ENCODE data around the gene STRN4.
"Not testable (repeated sequence)": the region's sequence is repeated elsewhere in the genome, so short reads cannot be mapped to it uniquely, and the experiment has no call there.

STRN4 gene

GRCh38 chr19:46746281-46747057, at the start of gene STRN4:
Gene STRN4 (minus strand): TSS chr19:46746450. CDS start chr19:46746430, 20 bp downstream.
- DNase-seq, result peak; percentile 10

GRCh38 chr19:46791944-46792343, 45.7 kb upstream of the STRN4 start:
- no peak for DNase-seq

- no peak for DNase-seq
Measured at GRCh38 chr19:46789371-46789770, 43.1 kb upstream of the STRN4 start.

GRCh38 chr19:46788968-46789338, 42.7 kb upstream of the STRN4 start:
- no peak for DNase-seq

DNA sequence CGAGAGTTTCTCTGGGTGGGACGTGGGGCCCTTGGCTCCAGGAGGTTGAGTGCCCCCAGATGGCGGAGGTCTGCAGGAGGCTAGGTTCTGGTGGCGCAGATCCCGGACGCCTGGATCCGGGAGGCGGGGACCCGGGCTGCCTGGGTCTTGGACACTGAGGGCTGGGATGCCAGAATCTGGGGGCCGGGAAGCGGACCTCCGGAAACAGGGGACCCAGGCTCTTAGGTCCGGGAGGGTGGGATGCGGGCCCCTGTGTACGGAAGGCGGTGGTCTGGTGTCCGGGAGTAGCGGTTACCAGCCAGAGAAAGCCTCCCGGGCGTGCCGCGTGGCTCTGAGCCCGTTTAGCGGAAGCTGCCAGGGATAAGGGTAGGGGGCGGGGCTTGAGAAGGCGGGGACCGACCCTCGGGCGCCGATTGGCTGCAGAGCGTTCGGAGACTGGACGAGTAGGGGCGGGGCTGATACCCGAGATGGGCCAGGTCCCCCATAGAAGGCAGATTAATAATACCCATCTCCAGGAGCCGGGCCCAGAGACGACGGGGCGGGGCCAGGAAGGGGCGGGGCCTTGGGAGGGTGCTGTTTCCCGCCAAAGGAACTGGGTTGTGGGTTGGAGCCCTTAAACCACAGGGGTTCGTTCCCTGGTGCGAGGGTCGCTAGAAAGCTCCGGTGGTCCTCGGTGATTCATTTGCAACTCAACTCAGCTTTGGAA, 42.2 kb upstream of the STRN4 start, which contains the start of gene SLC1A5:
Gene SLC1A5 (minus strand): TSS at position 333 of the 706 bp plus-strand sequence. CDS start 629 bp downstream, outside the sequence.
- DNase-seq, result peak; percentile 97

DNA sequence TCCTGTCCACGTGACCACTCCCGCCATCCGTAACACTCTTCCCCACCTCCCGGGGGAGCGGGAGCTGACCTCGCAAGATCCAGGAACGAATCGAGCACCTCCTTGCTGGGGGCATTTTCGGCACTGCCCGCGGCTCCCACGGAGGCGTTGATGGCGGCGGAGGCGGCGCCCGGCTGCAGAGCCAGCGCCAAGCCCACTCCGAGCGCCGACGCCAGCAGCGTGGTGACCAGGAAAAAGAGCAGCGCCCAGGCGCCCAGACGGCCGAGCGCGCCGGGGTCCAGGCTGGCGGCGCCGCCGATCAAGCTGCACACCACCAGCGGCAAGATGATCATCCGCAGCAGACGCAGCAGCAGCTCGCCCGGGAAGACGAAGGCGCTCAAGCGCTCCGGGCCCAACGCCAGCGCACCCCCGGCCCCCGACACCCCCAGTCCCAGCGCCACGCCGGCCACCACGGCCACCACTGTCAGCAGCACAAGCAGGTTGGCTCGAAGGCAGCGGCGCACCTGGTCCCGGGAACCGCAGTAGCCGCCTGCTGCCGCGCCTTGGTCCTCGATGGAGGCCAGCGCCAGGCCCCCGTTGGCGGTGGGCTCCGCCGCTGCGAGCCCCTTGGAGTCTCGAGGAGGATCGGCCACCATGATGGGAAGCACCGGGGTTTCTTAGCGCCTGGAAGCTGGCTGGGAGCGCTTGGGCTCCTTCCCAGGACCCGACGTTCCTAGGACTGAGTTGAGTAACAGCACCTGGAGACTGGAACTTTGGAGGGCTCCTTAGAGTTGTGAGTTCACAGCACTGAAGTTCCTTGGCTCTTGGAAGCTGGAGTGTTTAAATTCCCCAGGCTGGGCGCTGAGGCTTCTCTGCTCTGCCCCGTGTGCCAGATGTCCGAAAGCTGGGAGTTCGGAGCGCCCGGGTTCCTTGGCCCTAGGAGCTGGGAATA, 41.3 kb upstream of the STRN4 start:
- peak; percentile 31 for DNase-seq

GRCh38 chr19:46787040-46787330, 40.7 kb upstream of the STRN4 start:
- no peak for DNase-seq

DNA sequence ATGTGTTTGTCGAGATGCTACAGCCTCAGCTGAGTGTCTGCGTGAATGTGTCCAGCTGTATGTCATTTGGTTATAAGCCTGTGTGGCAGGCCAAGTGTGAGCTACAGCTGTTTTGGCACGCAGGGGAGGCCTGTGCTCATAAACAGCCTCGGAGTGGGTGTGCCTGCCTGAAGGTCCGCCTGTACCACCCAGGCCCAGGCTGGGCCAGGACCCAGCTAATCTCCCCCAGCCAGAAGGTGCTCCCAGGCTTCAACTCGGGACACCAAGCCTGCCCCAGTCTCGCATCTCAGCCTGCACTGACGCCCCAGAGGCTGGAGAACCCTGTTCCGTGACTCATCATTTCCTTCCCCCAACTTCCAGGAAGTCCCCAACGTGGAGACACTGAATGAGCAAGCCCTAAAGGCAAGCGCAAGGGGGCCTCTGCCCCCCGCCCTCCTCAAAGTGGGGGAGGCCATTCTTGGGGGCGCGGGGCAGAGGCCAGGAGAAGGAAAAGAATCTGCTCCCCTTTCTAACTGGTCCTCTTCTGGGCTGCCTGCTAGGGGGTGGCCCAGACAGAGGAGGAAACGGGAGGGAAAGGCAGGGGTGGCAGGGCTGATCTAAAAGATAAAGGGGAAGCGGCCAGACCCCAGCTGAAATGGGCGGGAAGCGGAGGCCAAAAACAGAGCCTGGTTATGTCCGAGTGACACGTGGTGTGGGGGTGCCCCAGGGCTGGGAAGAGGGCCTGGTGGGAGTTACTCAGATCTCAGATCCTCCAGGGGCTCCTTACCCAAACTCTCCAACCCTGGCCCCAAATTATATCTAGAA, 40.2 kb upstream of the STRN4 start:
- peak; percentile 27 for DNase-seq

DNA sequence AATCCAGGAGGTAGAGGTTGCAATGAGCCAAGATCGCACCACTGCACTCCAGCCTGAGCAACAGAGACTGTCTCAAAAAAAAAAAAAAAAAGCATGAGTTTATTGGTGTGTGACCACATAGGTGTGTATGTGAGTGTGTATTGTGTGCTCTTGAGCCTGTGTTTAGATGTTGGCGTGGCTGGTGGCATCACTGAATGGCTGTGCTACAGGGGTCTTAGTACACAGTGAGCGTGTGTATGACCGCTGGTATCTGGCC, 39.7 kb upstream of the STRN4 start:
- no peak for DNase-seq

GRCh38 chr19:46785054-46785979, 39.1 kb upstream of the STRN4 start:
- no peak for DNase-seq

DNA sequence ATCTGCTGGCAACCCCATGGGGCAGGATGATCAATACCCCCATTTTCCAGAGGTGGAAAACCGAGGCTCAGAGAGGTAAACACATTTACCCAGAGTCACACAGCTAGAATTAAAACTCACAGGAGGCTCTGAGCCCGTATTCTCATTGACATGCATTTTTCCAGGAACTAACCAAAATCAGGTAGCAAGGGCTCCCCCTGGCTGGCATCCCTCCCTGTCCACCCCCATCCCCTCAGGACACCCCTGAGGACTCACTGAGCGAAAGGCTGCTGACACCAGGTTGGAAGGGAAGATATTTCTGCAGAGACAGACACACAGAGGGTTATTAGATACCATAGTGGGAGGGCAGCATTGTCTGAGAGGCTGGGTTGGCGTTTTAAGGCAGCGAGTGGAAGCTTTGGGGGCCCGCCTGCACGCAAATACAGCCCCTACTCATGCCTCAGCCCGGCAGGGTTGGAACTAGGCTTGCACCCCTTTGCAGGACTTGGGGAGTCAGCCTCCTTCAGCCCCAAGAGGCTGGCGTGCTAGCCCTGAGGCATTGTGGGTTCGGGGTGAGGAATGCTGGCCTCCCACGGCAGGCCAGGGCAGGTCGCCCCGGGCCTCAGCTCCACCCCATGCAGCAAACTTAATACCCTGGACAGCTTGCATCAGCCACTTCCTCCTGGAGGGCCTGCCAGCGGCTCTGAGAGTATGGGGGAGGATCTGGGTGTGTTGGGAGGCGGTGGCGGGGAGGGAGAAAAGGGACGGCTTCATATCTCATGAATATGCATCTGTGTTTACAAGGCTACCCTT, 38.2 kb upstream of the STRN4 start:
- DNase-seq, result peak; percentile 92

DNA sequence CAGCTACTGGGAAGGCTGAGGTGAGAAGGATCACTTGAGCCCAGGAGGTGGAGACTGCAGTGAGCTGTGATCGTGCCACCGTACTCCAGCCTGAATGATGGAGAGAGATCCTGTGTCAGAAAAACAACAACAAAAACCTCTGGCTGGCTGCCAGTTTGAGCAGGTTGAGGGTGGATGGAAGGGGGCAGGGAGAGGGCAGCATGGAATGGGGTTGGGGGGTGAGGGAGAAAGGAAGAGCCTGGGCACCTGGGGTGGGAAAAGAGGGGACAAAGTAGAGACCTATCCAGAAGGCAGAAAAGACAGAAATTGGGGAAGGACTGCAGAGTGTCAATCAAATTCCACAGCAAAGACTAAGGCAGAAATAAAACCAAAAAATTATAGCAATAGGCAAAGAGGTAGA, 37.4 kb upstream of the STRN4 start:
- peak; percentile 86 for DNase-seq

DNA sequence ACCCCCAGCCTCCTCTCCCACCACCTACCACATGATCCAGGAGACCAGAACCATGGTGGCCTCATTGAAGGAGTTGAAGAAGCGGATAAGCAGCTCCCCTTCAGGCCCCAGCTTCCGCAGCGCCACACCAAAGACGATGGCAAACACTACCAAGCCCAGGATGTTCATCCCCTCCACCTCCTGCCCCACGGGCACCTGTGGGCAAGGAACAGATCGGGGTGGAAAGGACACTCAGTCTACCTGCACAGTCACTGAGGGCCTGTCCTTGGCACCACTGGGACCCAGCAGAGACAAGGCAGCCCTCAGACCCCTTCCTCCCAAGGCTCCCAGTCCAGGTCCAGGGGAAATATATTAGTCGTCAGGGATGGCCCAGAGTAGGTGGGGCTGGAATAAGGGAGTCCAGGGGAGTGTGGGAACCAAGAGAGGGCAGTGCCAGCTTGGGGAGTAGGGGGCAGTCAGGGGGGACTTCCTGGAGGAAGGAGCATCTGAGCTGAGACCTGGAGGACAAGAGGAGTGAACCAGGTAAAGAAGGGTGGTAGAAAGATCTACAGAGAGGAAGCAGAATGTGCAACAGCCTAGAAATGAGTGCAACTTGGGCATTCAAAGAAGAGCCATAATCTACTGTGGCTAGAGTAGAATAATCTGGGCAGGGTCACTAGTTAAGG, 36.2 kb upstream of the STRN4 start:
- no peak for DNase-seq

DNA sequence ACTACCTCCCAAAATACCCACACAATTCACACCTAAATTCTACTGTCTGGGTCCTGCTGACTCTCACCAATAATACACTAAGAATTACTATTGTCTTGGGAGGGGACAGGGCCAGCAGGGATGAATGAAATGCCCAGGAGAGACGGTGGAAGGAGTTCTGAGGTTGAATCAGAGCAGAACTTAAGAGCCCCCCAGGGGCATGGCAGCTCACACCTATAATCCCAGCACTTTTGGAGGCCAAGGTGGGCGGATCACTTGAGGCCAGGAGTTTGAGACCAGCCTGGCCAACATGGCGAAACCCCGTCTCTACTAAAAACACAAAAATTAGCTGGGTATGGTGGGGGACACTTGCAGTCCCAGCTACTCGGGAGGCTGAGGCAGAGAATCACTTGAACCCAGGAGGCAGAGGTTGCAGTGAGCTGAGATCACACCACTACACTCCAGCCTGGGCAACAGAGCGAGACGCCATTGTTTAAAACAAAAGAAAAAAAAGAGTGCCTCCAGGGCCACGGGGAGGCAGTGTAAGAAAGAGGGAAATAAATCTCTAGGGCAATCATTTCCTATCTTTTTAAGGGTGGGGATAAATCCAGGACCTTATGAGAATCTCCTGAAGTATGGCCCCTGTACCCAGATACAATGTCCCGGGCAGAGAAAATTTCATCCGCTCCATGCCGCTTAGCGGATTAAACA, 31.9 kb upstream of the STRN4 start:
- not testable (repeated sequence) for DNase-seq

- DNase-seq, result no peak
Measured at GRCh38 chr19:46776927-46777911, 31.0 kb upstream of the STRN4 start.

- DNase-seq, result no peak
Measured at GRCh38 chr19:46775642-46776258, 29.5 kb upstream of the STRN4 start.

DNA sequence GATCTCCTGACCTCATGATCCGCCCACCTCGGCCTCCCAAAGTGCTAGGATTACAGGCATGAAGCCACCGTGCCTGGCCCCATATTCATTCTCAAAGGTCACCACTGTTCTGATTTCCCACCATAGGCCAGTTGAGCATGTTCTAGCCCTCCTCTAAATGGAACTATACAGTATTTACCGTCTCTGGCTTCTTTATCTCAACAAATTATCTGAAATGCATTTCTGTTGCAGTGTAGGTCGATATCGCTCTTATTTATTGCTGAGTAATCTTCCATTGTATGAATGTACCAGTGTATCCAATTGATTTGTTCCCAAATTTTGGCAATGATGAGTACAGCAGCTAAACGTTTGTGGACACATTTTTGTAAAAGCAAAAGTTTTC, 26.8 kb upstream of the STRN4 start:
- DNase-seq, result no peak

Data from NCI-H510A treated with DMSO at 0.1 percent for 48 hours (cell line).